Measurements from ENCODE around the gene SRCAP.

DNA sequence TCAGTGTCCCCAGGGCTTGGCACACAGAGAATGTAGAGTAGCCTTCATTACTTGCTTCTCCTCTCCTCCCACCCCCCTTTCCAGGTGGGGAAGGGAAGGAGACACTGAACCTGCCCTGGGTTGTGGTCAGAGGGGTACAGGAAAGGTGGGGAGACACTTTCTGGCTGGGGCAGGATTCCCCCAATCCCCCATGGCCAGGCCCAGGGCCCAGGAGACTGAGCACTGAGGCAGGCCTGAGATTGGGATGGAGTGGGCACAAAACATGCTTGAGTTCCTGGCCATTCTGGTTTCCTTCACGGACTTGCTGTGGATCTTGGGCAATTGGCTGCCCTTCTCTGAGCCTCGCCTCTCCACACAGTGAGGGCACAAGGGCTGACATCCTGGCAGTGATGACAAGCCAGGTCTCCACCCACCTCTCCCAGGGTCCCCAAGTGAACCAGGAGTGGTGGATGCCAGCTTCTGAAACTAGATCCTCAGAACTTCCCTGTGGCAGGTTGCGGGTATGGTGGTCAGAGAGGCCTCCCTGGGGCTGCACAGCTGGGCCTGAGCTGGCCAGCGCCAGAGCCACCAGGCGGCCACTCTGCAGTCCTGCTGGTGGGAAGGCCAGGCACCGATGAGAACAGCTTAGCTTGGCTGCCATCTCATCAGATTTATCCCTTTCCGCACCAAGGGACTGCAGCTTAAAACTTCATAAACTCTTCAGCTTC lies 78.8 kb downstream of the SRCAP start:
- TF ChIP-seq, protein P1, sequence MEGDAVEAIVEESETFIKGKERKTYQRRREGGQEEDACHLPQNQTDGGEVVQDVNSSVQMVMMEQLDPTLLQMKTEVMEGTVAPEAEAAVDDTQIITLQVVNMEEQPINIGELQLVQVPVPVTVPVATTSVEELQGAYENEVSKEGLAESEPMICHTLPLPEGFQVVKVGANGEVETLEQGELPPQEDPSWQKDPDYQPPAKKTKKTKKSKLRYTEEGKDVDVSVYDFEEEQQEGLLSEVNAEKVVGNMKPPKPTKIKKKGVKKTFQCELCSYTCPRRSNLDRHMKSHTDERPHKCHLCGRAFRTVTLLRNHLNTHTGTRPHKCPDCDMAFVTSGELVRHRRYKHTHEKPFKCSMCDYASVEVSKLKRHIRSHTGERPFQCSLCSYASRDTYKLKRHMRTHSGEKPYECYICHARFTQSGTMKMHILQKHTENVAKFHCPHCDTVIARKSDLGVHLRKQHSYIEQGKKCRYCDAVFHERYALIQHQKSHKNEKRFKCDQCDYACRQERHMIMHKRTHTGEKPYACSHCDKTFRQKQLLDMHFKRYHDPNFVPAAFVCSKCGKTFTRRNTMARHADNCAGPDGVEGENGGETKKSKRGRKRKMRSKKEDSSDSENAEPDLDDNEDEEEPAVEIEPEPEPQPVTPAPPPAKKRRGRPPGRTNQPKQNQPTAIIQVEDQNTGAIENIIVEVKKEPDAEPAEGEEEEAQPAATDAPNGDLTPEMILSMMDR (IDR thresholded peaks at IDR 0.05), result no peak
- no peak for TF ChIP-seq EP300 (IDR thresholded peaks at IDR 0.05)

All from stomach (tissue), 4 donors.